ENCODE measurements around the gene PAX7.

PAX7 gene

GRCh38 chr1:18641005-18641941 lies 10.6 kb downstream of the PAX7 start:
- no peak for TF ChIP-seq CTCF (IDR thresholded peaks at IDR 0.05)
- intact Hi-C loops (cut with DNase I; ENCODE audit: low total_unique reads), result no loop called here
- peaks cover 0 to 18% (median 14%) of the 10 kb centered on the region in 4 donors for H3K4me1 ChIP-seq
- H3K9me3 ChIP-seq, result no peaks in the 10 kb centered on the region
- no peaks in the 10 kb centered on the region for H3K36me3 ChIP-seq
- no peak overlapping the region for H3K27ac ChIP-seq
- peaks cover 0 to 99% of the 10 kb centered on the region in 2 donors for H3K27me3 ChIP-seq
- no peak overlapping the region for H3K4me3 ChIP-seq
- no peak for DNase-seq

GRCh38 chr1:18642278-18643095 lies 11.8 kb downstream of the PAX7 start:
- TF ChIP-seq CTCF (IDR thresholded peaks at IDR 0.05), result no peak
- Histone ChIP-seq H3K9me3 (no peaks in the 10 kb centered on the region), H3K4me1 (peaks cover 0 to 30% (median 24%) of the 10 kb centered on the region in 4 donors), H3K4me3 (no peak overlapping the region), H3K27me3 (peaks cover 0 to 99% of the 10 kb centered on the region in 2 donors), H3K36me3 (no peaks in the 10 kb centered on the region), H3K27ac (no peak overlapping the region)
- no peak for DNase-seq
- intact Hi-C loops (cut with DNase I; ENCODE audit: low total_unique reads), result no loop called here

- H3K4me3 ChIP-seq, result no peak overlapping the region
- no peak for TF ChIP-seq CTCF (IDR thresholded peaks at IDR 0.05)
- intact Hi-C loops (cut with DNase I; ENCODE audit: low total_unique reads), result no loop called here
- peaks cover 0 to 97% of the 10 kb centered on the region in 2 donors for H3K27me3 ChIP-seq
- no peaks in the 10 kb centered on the region for H3K36me3 ChIP-seq
- H3K9me3 ChIP-seq, result no peaks in the 10 kb centered on the region
- peaks cover 0 to 31% (median 24%) of the 10 kb centered on the region in 4 donors for H3K4me1 ChIP-seq
- no peak overlapping the region for H3K27ac ChIP-seq
- DNase-seq, result no peak
These were observed 12.7 kb downstream of the PAX7 start for GRCh38 chr1:18643154-18644012.

GRCh38 chr1:18644013-18644399 lies 13.4 kb downstream of the PAX7 start:
- no peak for DNase-seq
- Histone ChIP-seq H3K27ac (no peak overlapping the region), H3K4me1 (peaks cover 0 to 31% (median 24%) of the 10 kb centered on the region in 4 donors), H3K4me3 (no peak overlapping the region), H3K36me3 (no peaks in the 10 kb centered on the region), H3K9me3 (no peaks in the 10 kb centered on the region), H3K27me3 (peaks cover 0 to 97% of the 10 kb centered on the region in 2 donors)
- intact Hi-C loops (cut with DNase I; ENCODE audit: low total_unique reads), result no loop called here
- TF ChIP-seq CTCF (IDR thresholded peaks at IDR 0.05), result no peak

DNA sequence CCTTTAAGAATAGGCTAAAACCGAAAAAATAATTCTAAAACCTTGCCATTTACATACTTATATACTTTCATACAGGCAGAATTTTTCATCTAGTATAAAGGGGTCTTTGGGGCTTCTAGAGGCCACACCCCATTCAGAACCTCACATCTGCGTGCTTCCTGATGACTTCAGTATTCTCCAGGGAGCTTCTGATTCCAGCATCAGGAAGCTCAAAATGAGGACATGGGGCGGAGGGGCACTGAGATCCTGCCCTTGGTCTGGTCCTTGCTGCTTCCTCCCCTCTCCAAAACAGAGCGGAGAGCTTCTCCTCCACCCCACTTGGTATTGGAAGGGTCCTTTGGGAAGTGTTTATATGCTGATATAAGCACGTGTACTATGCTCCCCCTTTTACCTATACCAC lies 13.8 kb downstream of the PAX7 start:
- intact Hi-C loops (cut with DNase I; ENCODE audit: low total_unique reads), result no loop called here

More for the DNA sequence above, 13.8 kb downstream of the PAX7 start:
- H3K27me3 ChIP-seq, result peaks cover 0 to 97% of the 10 kb centered on the region in 2 donors
- H3K4me3 ChIP-seq, result no peak overlapping the region
- H3K4me1 ChIP-seq, result peaks cover 0 to 31% (median 24%) of the 10 kb centered on the region in 4 donors
- no peak for DNase-seq
- H3K36me3 ChIP-seq, result no peaks in the 10 kb centered on the region
- no peak for TF ChIP-seq CTCF (IDR thresholded peaks at IDR 0.05)
- H3K9me3 ChIP-seq, result no peaks in the 10 kb centered on the region
- H3K27ac ChIP-seq, result no peak overlapping the region
